Ovary (tissue), 9 donors: ENCODE measurements around the gene TRIM32. TPM values are rescaled to one million over a fixed set of nuclear protein-coding genes. Genes with fewer than 3 reads are reported as not detected.

Source experiments
- DNase-seq, 5 donors: peaks; one replicate each; pipeline ENCODE4 v3.0.0-alpha.2; 2019 to 2020
- H3K27ac ChIP-seq, 2 donors: fragments of 200-600 bp; one replicate each; pipeline versions ENCODE4 v1.5.1 to v1.8.0; 2019 to 2022
- H3K27me3 ChIP-seq: fragments of 200-600 bp; one replicate; pipeline ENCODE4 v1.8.0; 2022
- H3K36me3 ChIP-seq: fragments of 200-600 bp; sonication (generic); one replicate; pipeline ENCODE4 v1.5.1; 2019
- H3K4me1 ChIP-seq: one replicate; pipeline ENCODE4 v1.8.1; 2013; ENCODE audit warnings: mild to moderate bottlenecking, moderate library complexity; ENCODE audit not compliant: insufficient read depth
- H3K4me3 ChIP-seq: fragments of 200-600 bp; sonication (generic); one replicate; pipeline ENCODE4 v1.5.1; 2017
- H3K9me3 ChIP-seq, 2 donors: fragments of 200-600 bp in 1 of 2; sonication (generic) in 1 of 2; one replicate each; pipeline versions ENCODE4 v1.5.1 to v1.8.1; 2013 to 2019; ENCODE audit warnings: mild to moderate bottlenecking in 1 of 2, moderate library complexity in 1 of 2
- EP300 ChIP-seq: sonication (generic); formaldehyde crosslinking; IDR thresholded peaks from one replicate; pipeline ENCODE4 v1.6.1; 2017; ENCODE audit warnings: antibody characterized with exemption
- POLR2A ChIP-seq: fragments of 450-650 bp; IDR thresholded peaks from one replicate; pipeline ENCODE4 v1.6.1; 2017; ENCODE audit warnings: antibody characterized with exemption, mild to moderate bottlenecking, moderate library complexity
- WGBS, 3 donors: extraction: QIAGEN DNeasy Blood & Tissue Kit in 1 of 3; methylation state at CpG; one replicate each; pipeline versions ENCODE4 v1.1.5 to v1.1.7; 2013 to 2017; 5-methylcytosine and 5-hydroxymethylcytosine counted together
- intact Hi-C, 4 donors: fragments of 100-400 bp; cut with DNase I; formaldehyde crosslinking; loops; one replicate each; pipeline versions ENCODE4 v1.11.0 to v1.15.1; 2022 to 2023
- polyA plus RNA-seq, 2 donors: library from polyadenylated mRNA; stranded (reverse); fragments of 200-250 nt in 1 of 2; fragments of 350-450 nt in 1 of 2; fragmentation: Illumina TruSeq in 1 of 2; extraction: RNeasy Lipid Tissue Mini Kit (QIAGEN cat#74804) in 1 of 2; gene quantifications; one replicate each; pipeline ENCODE4 v1.2.3, GENCODE V29; 2013 to 2014
- total RNA-seq, 7 donors: library from RNA; depleted of rRNA in 2 of 7; stranded (reverse); fragments of >200 nt in 2 of 7; fragmentation: NEBNext Ultra II Directional in 3 of 7; extraction: Animal tissue kit (Norgen Biotek cat#: 25700) in 3 of 7; gene quantifications; one replicate each; pipeline versions ENCODE4 v1.1.0 to v1.2.4, GENCODE V29; 2016 to 2023
- TF ChIP-seq, protein P1 (sequence below), 3 donors: fragments of 450-650 bp in 2 of 3; fragments of 200-600 bp in 1 of 3; IDR thresholded peaks; one replicate each; pipeline versions ENCODE4 v1.5.1 to v1.8.0; 2016 to 2022; ENCODE audit warnings: antibody characterized with exemption in 3 of 3, mild to moderate bottlenecking in 1 of 3
- donor health status: DM: no; HTN: no; CAD: no; lungs with moderate emphysema.
- donor health status: DM: no; HTN: no; CAD: no.
- donor health status: Bipolar disorder and iron deficiency.
- donor health status: DM: yes; HTN: yes; CAD: no.
- donor health status: DM: no; HTN: no; CAD: no.
- donor health status: DM: yes; HTN: yes; CAD: no.

TRIM32 gene
- total and polyA plus RNA-seq, 9 donors = 7.0 to 29.2 (median 22.1) TPM

DNA sequence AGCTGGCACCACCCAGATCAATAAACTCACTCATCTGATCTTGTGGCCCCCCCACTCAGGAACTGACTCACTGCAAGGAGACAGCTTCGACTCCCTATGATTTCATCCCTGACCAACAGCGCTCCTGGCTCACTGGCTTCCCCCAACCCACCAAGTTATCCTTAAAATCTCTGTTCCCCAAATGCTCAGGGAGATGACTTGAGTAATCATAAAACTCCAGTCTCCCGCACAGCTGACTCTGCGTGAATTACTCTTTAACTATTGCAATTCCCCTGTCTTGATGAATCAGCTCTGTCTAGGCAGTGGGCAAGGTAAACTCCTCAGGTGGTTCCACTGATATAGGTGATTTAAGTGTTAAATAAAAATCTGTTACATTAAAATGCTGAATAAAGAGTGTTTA lies 1.9 kb upstream of the TRIM32 start:
- H3K4me3 ChIP-seq = no peak overlapping the region
- 68 to 76% (median 76%) methylated on average over 4 of the region's 4 CpGs for WGBS, 3 donors
- no peak overlapping the region for H3K27ac ChIP-seq
- no peaks in the 10 kb centered on the region for H3K9me3 ChIP-seq
- TF ChIP-seq POLR2A (no peak), EP300 (no peak)
- TF ChIP-seq, protein P1, sequence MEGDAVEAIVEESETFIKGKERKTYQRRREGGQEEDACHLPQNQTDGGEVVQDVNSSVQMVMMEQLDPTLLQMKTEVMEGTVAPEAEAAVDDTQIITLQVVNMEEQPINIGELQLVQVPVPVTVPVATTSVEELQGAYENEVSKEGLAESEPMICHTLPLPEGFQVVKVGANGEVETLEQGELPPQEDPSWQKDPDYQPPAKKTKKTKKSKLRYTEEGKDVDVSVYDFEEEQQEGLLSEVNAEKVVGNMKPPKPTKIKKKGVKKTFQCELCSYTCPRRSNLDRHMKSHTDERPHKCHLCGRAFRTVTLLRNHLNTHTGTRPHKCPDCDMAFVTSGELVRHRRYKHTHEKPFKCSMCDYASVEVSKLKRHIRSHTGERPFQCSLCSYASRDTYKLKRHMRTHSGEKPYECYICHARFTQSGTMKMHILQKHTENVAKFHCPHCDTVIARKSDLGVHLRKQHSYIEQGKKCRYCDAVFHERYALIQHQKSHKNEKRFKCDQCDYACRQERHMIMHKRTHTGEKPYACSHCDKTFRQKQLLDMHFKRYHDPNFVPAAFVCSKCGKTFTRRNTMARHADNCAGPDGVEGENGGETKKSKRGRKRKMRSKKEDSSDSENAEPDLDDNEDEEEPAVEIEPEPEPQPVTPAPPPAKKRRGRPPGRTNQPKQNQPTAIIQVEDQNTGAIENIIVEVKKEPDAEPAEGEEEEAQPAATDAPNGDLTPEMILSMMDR (IDR thresholded peaks at IDR 0.05) = no peak
- no peaks in the 10 kb centered on the region for H3K27me3 ChIP-seq
- intact Hi-C loops = no loop called here
- H3K36me3 ChIP-seq = no peaks in the 10 kb centered on the region
- peaks cover 11% of the 10 kb centered on the region for H3K4me1 ChIP-seq
- no peak for DNase-seq

DNA sequence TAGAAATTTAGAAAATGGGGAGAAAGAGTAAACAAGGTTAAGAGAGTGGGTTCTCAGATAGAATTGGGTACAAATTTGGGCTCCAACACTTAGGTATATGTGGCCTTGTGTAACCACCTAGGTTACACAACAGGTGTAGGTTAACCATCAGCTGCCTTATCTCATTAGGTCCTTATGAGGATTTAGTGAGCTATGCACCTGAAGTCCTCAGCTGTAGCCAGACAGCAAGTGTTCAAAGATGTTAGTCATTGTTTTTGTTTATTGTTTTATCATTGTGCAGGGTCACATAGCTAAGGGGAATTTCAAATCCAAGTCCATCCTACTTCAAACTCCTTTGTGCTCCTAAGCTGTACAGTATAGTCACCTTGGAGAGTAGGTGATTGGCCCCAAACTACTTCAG lies 970 bp upstream of the TRIM32 start:
- Histone ChIP-seq H3K27me3 (no peaks in the 10 kb centered on the region), H3K9me3 (no peaks in the 10 kb centered on the region), H3K4me3 (no peak overlapping the region), H3K4me1 (peaks cover 11% of the 10 kb centered on the region), H3K36me3 (no peaks in the 10 kb centered on the region), H3K27ac (no peak overlapping the region)
- DNase-seq = no peak
- TF ChIP-seq, protein P1 (IDR thresholded peaks at IDR 0.05) = no peak
- TF ChIP-seq EP300 (no peak), POLR2A (no peak)
- intact Hi-C loops = no loop called here

DNA sequence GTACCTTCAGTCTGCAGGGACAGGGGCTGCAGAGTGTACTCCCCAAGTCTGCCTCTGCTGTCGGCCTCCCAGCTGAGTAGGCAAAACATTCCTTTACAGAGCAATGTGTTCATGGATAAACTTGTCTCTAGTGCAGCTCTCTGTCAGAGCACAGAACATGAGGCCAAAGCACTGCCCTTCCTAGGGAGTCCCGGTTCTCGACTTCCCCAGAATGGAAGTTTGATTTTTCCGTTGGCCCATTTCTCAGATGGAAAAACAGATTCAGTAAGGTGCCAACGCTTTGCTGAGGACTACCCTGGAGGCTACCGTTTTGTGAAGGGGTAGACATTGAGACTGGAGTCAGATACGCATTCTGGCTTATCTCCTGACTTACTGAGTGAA lies 422 bp upstream of the TRIM32 start:
- peak in 1 of 5 donors; percentile 16 for DNase-seq
- Histone ChIP-seq H3K4me1 (peaks cover 14% of the 10 kb centered on the region), H3K9me3 (no peaks in the 10 kb centered on the region), H3K27me3 (no peaks in the 10 kb centered on the region), H3K36me3 (no peaks in the 10 kb centered on the region), H3K27ac (no peak overlapping the region), H3K4me3 (peak overlapping the region; percentile 74)
- TF ChIP-seq POLR2A (no peak), EP300 (no peak)
- TF ChIP-seq, protein P1 (IDR thresholded peaks at IDR 0.05) = no peak
- 6 to 9% (median 8%) methylated on average over 7 of the region's 7 CpGs for WGBS, 3 donors
- intact Hi-C loops = no loop called here

DNA sequence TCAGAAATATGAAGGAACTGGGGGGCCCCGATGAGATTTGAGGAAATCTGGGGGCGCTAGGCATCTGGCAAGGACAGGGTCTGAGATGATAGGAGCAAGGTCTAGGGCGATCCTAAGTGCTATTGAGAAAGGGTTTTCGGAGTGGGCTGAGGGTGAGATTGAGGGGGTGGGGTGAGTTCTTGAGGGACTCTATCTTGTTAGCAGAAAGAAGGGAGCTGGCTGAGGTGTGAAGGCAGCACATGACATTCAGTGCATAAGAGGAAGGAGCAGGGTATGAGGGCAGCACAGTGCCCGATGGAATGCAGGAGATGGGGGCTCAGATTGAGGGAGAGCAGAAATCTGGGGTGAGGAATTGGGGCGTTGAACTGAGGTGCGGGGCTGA lies 640 bp downstream of the TRIM32 start:
- H3K4me3 ChIP-seq = peak overlapping the region; percentile 74
- no peaks in the 10 kb centered on the region for H3K36me3 ChIP-seq
- H3K27ac ChIP-seq = peak overlapping the region in 1 of 2 donors; percentile 33
- no peaks in the 10 kb centered on the region for H3K27me3 ChIP-seq
- DNase-seq = no peak
- TF ChIP-seq EP300 (no peak), POLR2A (no peak)
- TF ChIP-seq, protein P1 (IDR thresholded peaks at IDR 0.05) = no peak
- H3K4me1 ChIP-seq = peaks cover 14% of the 10 kb centered on the region
- 6 to 13% (median 9%) methylated on average over 7 of the region's 7 CpGs for WGBS, 3 donors
- intact Hi-C loops = no loop called here
- no peaks in the 10 kb centered on the region for H3K9me3 ChIP-seq
